Mucosa of rectum (tissue), 2 donors: ENCODE measurements around the gene SEC16A.

ENCODE experiments used
- H3K27ac ChIP-seq, 2 donors: one replicate each; pipeline ENCODE4 v1.7.0; 2013; ENCODE audit warnings: inconsistent platforms in 2 of 2, low read depth in 2 of 2, low read length in 2 of 2
- H3K27me3 ChIP-seq, 2 donors: one replicate each; pipeline ENCODE4 v1.7.0; 2013; ENCODE audit warnings: low read length in 2 of 2; ENCODE audit not compliant: control insufficient read depth in 2 of 2, insufficient read depth in 2 of 2
- H3K36me3 ChIP-seq, 2 donors: one replicate each; pipeline ENCODE4 v1.7.0; 2013; ENCODE audit warnings: low read length in 2 of 2; ENCODE audit not compliant: control insufficient read depth in 2 of 2, insufficient read depth in 2 of 2
- H3K4me1 ChIP-seq, 2 donors: one replicate each; pipeline ENCODE4 v1.7.0; 2013; ENCODE audit warnings: low read length in 2 of 2, mild to moderate bottlenecking in 1 of 2; ENCODE audit not compliant: control insufficient read depth in 2 of 2, insufficient read depth in 2 of 2
- H3K4me3 ChIP-seq, 2 donors: one replicate each; pipeline ENCODE4 v1.7.0; 2013; ENCODE audit warnings: low read length in 2 of 2
- H3K9ac ChIP-seq, 2 donors: one replicate each; pipeline ENCODE4 v1.7.0; 2013; ENCODE audit warnings: low read length in 2 of 2, low read depth in 1 of 2, mild to moderate bottlenecking in 1 of 2
- H3K9me3 ChIP-seq, 2 donors: one replicate each; pipeline ENCODE4 v1.7.0; 2013; ENCODE audit warnings: low read length in 2 of 2; ENCODE audit not compliant: control insufficient read depth in 2 of 2
- donor health status: healthy.
- donor health status: Normal muscosa, but diverticular disease.

SEC16A gene

DNA sequence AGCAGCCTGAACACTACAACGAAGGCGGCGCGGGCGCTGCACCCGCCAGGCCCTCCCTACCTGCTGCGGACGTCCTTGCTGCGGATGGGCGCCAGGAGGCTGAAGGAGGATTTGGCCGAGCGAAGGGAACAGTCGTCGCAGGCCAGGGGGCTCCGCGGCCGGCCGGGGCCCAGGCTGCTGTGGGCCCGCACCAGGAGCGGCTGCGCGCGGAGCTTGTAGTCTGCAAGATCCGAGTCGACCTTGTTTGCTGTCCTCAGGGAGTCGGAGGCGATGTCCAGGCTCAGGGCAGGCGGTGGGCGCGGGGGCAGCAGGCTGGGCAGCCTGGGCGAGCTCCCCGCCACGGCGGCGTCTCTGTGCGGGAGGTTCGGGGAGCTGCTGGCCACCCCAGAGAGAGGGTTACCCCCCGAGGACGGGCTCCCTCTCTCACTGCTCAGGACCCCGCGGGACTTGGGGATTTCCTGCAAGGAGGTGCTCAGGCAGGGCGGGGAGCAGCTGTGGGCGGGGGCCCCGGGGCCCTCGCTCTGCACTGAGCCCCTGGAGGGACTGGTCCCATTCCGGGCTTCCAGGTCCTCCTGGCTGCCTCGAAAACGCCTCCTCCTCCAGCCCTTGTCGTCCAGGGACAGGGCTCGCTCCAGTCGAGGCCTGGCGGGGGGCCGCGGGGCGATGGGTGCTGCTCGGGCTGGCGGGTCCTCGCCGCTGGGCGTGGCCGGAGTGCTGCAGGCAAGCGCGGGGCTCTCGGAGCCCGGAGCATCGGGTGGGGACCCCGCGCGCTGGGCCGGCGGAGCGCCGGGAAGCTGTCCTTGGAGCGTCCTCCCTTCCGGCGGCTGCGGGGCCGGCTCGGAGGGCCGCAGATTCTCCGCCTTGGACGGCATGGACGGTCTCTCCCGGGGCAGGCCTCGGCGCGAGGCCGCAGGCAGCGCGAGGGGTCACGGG, 44.0 kb downstream of the SEC16A start:
- H3K36me3 ChIP-seq = peaks cover 8 to 34% of the 10 kb centered on the region in 2 donors
- peak overlapping the region; percentile 41 to 52 for H3K27ac ChIP-seq

DNA sequence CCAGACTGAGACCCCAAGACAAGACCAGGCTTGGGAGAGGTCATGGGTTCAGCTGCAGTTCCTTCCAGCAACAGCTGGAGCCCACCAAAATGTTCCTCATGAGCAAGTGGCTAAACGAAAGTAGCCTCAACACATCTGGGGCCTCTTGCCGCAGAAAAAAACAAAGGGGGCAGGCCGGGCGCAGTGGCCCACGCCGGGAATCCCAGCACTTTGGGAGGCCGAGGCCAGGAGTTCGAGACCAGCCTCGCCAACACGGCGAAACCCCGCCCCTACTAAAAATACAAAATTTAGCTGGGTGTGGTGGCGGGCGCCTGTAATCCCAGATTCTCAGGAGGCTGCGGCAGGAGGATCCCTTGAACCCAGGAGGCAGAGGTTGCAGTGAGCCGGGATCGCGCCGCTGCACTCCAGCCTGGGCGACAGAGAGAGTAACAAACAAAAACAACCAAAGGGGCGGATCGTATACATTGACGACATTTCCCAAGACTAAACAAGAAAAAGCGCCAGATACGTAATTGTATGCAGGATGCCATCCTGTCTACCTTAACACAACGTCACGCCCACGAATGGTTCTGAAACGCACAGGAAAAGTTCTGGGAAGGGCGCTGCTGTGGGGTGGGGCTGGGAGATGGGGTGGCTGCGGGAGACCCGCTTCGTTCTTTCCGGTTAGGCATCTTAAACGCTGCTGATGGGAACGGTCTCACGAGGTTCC, 44.8 kb downstream of the SEC16A start:
- Histone ChIP-seq H3K27me3 (no peaks in the 10 kb centered on the region), H3K4me3 (peak overlapping the region; percentile 72 to 73), H3K36me3 (peaks cover 7 to 27% of the 10 kb centered on the region in 2 donors), H3K9ac (peak overlapping the region; percentile 44 to 80), H3K9me3 (no peaks in the 10 kb centered on the region), H3K27ac (no peak overlapping the region), H3K4me1 (peaks cover 16 to 17% of the 10 kb centered on the region in 2 donors)

More for the DNA sequence above, 44.0 kb downstream of the SEC16A start:
- peaks cover 16 to 17% of the 10 kb centered on the region in 2 donors for H3K4me1 ChIP-seq
- peak overlapping the region; percentile 44 to 80 for H3K9ac ChIP-seq
- no peaks in the 10 kb centered on the region for H3K9me3 ChIP-seq
- peak overlapping the region; percentile 72 to 73 for H3K4me3 ChIP-seq
- H3K27me3 ChIP-seq = no peaks in the 10 kb centered on the region

DNA sequence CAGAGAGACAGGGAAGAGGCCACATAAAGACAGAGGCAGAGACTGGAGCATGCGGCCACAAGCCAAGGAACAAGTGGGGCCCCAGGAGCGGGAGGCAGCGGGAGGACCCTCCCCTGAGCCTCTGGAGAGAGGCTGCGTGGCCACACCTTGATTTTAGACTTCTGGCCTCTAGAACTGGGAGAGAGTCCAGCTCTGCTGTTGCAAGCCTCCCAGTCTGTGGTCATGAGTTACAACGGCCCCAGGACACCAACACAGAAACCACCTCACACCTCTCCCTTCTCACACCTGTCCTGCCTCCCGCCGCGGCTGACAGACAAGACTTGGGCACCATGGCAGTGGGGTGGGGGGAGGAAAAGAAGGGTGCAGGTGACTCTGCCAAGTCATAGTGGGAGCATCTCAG, 45.4 kb downstream of the SEC16A start:
- H3K4me3 ChIP-seq = peak overlapping the region in 1 of 2 donors; percentile 26
- H3K27ac ChIP-seq = no peak overlapping the region

DNA sequence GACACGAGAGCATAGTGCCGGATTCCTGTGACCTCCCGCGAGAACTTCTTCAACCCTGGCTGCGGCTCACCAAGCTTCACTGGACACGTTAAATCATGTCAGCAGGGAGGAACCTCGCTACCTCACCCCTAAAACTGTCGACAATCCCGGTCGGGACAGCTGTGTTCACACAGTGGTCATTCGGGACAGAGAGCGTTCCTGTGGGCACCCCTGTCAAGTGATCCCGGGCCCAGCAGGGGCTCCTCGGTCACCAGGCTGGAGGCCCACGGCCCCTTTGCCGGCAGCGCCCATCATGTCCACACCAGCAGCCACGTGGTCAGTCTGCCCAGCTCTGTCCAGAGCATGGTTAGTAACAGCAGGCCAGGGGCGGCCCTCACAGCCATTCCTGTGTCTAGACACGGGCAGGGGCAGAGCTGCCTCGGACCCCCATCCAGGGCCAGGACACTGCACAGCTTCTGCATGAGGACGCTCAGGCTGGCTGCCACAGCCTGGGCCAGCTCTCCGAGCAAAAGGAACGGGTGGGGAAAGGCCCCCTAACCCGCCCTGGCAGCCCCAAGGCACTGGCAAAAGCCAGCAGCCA, 46.7 kb downstream of the SEC16A start:
- Histone ChIP-seq H3K4me1 (peaks cover 16 to 17% of the 10 kb centered on the region in 2 donors), H3K9ac (no peak overlapping the region), H3K36me3 (peaks cover 10 to 18% of the 10 kb centered on the region in 2 donors), H3K27ac (no peak overlapping the region), H3K27me3 (no peaks in the 10 kb centered on the region), H3K4me3 (no peak overlapping the region), H3K9me3 (no peaks in the 10 kb centered on the region)

More for the DNA sequence above, 45.4 kb downstream of the SEC16A start:
- Histone ChIP-seq H3K27me3 (no peaks in the 10 kb centered on the region), H3K9ac (peak overlapping the region; percentile 9 to 41), H3K9me3 (no peaks in the 10 kb centered on the region), H3K4me1 (peaks cover 16 to 17% of the 10 kb centered on the region in 2 donors), H3K36me3 (peaks cover 8 to 26% of the 10 kb centered on the region in 2 donors)

GRCh38 chr9:136434580-136435169, 48.2 kb downstream of the SEC16A start:
- peaks cover 14 to 16% of the 10 kb centered on the region in 2 donors for H3K4me1 ChIP-seq
- H3K9ac ChIP-seq = no peak overlapping the region
- no peaks in the 10 kb centered on the region for H3K27me3 ChIP-seq
- no peak overlapping the region for H3K27ac ChIP-seq
- H3K9me3 ChIP-seq = no peaks in the 10 kb centered on the region
- H3K4me3 ChIP-seq = no peak overlapping the region
- H3K36me3 ChIP-seq = peaks cover 10 to 15% of the 10 kb centered on the region in 2 donors

- Histone ChIP-seq H3K9me3 (no peaks in the 10 kb centered on the region), H3K27me3 (no peaks in the 10 kb centered on the region), H3K9ac (no peak overlapping the region), H3K4me3 (no peak overlapping the region), H3K36me3 (peaks cover 12 to 21% of the 10 kb centered on the region in 2 donors), H3K27ac (no peak overlapping the region), H3K4me1 (peaks cover 14 to 15% of the 10 kb centered on the region in 2 donors)
These were observed 48.8 kb downstream of the SEC16A start for GRCh38 chr9:136433849-136434579.

DNA sequence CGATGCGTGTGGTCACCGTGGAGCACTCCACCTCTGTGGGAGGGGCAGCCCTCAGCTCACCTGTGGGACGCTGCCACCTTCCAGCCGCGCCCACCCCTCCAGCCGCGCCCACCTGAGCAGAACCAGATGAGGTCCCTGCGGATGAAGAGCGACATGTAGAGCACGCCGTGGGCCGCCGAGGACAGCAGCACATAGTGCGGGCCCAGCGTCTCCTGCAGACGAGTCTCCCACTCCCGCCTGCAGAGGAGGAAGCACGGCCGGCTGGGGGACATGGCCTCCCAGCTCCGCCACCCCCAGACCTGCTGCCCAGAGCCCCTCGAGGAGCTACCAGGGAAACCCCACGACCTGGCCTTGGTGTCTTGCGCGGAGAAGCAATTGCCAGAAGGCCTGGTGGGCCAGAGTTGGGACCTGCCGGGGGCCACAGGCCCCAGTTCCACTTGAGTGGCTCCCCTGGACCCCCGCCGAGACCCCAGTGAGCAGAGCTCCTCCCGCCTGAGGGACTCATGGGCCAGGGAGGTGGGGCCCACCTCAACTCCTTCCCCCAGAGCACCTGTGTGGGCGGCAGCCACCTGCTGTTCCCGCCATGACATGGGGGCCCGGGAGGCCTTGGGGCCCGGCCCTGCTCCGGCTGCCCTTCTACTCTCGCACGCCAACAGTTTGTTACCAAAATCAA, 49.7 kb downstream of the SEC16A start:
- H3K4me1 ChIP-seq = peaks cover 6 to 9% of the 10 kb centered on the region in 2 donors
- no peaks in the 10 kb centered on the region for H3K9me3 ChIP-seq
- H3K27ac ChIP-seq = no peak overlapping the region
- no peak overlapping the region for H3K4me3 ChIP-seq
- no peaks in the 10 kb centered on the region for H3K27me3 ChIP-seq
- H3K36me3 ChIP-seq = peaks cover 13 to 26% of the 10 kb centered on the region in 2 donors
- H3K9ac ChIP-seq = no peak overlapping the region

GRCh38 chr9:136432591-136432990, 50.2 kb downstream of the SEC16A start:
- no peak overlapping the region for H3K27ac ChIP-seq
- no peaks in the 10 kb centered on the region for H3K27me3 ChIP-seq
- no peak overlapping the region for H3K4me3 ChIP-seq
- no peaks in the 10 kb centered on the region for H3K9me3 ChIP-seq
- no peak overlapping the region for H3K9ac ChIP-seq
- H3K4me1 ChIP-seq = peaks cover 4 to 5% of the 10 kb centered on the region in 2 donors
- peaks cover 13 to 25% of the 10 kb centered on the region in 2 donors for H3K36me3 ChIP-seq
